Body of pancreas (tissue), 4 donors: ENCODE measurements around the gene SH2D5.

Experiments
- POLR2A ChIP-seq, 3 donors: fragments of 450-650 bp; IDR thresholded peaks; one replicate each; pipeline ENCODE4 v1.6.1; 2016; ENCODE audit warnings: antibody characterized with exemption in 3 of 3, mild to moderate bottlenecking in 2 of 3
- TF ChIP-seq, protein P1 (sequence below), 7 experiments: fragments of 450-650 bp in 4 of 7; fragments of 200-600 bp in 3 of 7; sonication (generic) in 3 of 7; IDR thresholded peaks; one replicate each; pipeline ENCODE4 v1.5.1; 2016 to 2019; ENCODE audit warnings: antibody characterized with exemption in 7 of 7

DNA sequence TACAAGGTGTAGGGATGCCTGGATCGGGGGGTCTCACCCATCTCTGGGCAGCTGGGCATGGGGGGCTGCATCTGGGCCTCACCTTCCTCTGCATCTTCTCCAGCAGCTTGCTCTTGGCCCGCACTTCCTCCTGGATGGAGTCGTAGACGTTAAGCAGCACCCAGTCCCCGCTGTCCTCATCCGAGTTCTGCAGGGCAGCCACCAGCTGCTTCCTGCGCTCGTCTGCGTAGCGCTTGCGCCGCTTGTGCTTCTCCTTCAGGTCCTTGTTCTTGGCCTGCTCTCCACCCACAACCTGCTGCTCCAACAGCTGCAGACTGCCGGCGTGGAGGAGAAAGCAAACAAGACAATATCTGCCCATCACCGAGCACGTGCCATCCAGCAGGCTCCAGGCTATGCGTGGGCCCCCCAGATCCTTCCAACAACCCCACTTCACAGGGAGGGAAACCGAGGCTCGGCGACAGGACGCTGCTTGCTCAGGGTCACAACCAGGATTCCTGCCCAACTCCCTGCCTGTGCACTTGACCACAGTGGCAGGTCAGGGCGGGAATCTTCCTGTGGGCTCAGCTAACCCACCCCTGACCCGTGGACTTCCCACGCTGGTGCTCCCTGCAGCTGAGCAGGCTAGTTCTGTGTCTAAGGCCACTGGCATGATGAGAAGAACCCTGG, 49.8 kb downstream of the SH2D5 start:
- TF ChIP-seq, protein P1, sequence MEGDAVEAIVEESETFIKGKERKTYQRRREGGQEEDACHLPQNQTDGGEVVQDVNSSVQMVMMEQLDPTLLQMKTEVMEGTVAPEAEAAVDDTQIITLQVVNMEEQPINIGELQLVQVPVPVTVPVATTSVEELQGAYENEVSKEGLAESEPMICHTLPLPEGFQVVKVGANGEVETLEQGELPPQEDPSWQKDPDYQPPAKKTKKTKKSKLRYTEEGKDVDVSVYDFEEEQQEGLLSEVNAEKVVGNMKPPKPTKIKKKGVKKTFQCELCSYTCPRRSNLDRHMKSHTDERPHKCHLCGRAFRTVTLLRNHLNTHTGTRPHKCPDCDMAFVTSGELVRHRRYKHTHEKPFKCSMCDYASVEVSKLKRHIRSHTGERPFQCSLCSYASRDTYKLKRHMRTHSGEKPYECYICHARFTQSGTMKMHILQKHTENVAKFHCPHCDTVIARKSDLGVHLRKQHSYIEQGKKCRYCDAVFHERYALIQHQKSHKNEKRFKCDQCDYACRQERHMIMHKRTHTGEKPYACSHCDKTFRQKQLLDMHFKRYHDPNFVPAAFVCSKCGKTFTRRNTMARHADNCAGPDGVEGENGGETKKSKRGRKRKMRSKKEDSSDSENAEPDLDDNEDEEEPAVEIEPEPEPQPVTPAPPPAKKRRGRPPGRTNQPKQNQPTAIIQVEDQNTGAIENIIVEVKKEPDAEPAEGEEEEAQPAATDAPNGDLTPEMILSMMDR (IDR thresholded peaks at IDR 0.05), result no peak
- TF ChIP-seq POLR2A (IDR thresholded peaks at IDR 0.05), result no peak
